ENCODE results near the gene TRIM39.
A peak's percentile ranks its signal among the peaks of the same experiment; 100 is the strongest.

DNA sequence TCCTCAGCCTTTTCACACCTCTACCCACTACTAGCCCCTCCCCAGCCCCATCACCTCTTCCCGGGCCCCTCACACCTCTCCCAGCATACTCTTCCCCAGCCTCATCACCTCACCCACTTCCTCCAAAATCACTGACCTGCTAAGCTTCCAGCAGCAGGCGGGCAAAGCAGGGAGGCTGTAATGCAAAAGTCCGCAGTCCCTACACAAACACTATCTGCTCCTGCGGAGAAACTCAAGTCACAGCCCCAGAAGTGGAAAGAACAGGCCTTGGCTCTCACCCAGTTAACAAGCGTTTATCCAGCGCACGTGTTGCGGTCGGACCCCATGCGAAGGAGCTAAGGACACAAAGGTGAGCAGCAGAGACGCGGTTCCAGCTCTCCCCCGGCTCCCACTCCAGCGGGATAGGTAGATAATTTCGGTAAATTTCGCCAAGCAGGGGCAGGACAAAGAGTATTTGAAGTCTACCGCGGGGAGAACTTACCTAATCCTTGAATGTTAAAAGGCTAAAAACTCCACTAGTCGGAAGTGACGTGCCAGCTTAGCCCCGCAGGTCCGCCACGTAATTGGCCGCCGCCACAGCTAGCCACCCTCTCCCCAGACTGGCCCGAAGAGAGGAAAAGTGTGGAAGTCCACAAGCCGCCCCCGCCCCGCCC, 728 bp upstream of the TRIM39 start:
- TF ChIP-seq, protein P1, sequence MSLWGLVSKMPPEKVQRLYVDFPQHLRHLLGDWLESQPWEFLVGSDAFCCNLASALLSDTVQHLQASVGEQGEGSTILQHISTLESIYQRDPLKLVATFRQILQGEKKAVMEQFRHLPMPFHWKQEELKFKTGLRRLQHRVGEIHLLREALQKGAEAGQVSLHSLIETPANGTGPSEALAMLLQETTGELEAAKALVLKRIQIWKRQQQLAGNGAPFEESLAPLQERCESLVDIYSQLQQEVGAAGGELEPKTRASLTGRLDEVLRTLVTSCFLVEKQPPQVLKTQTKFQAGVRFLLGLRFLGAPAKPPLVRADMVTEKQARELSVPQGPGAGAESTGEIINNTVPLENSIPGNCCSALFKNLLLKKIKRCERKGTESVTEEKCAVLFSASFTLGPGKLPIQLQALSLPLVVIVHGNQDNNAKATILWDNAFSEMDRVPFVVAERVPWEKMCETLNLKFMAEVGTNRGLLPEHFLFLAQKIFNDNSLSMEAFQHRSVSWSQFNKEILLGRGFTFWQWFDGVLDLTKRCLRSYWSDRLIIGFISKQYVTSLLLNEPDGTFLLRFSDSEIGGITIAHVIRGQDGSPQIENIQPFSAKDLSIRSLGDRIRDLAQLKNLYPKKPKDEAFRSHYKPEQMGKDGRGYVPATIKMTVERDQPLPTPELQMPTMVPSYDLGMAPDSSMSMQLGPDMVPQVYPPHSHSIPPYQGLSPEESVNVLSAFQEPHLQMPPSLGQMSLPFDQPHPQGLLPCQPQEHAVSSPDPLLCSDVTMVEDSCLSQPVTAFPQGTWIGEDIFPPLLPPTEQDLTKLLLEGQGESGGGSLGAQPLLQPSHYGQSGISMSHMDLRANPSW (CRISPR knock-in tag; conservative IDR thresholded peaks at IDR 0.05; ENCODE audit: low read depth) = no peak
- TF ChIP-seq, protein P2, sequence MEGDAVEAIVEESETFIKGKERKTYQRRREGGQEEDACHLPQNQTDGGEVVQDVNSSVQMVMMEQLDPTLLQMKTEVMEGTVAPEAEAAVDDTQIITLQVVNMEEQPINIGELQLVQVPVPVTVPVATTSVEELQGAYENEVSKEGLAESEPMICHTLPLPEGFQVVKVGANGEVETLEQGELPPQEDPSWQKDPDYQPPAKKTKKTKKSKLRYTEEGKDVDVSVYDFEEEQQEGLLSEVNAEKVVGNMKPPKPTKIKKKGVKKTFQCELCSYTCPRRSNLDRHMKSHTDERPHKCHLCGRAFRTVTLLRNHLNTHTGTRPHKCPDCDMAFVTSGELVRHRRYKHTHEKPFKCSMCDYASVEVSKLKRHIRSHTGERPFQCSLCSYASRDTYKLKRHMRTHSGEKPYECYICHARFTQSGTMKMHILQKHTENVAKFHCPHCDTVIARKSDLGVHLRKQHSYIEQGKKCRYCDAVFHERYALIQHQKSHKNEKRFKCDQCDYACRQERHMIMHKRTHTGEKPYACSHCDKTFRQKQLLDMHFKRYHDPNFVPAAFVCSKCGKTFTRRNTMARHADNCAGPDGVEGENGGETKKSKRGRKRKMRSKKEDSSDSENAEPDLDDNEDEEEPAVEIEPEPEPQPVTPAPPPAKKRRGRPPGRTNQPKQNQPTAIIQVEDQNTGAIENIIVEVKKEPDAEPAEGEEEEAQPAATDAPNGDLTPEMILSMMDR (IDR thresholded peaks at IDR 0.05) = no peak
- TF ChIP-seq, protein P3, sequence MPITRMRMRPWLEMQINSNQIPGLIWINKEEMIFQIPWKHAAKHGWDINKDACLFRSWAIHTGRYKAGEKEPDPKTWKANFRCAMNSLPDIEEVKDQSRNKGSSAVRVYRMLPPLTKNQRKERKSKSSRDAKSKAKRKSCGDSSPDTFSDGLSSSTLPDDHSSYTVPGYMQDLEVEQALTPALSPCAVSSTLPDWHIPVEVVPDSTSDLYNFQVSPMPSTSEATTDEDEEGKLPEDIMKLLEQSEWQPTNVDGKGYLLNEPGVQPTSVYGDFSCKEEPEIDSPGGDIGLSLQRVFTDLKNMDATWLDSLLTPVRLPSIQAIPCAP (CRISPR knock-in tag; IDR thresholded peaks at IDR 0.05) = peak; percentile 36; the same call in 1 of the 2 replicates
